HUES48 (cell line): ENCODE results near the gene AIF1L.
"Not testable (repeated sequence)": the region's sequence is repeated elsewhere in the genome, so short reads cannot be mapped to it uniquely, and the experiment has no call there.

Experiments
- H3K27ac ChIP-seq: one replicate; pipeline ENCODE4 v1.7.0; 2013; ENCODE audit warnings: low read depth, low read length, inconsistent platforms
- H3K27me3 ChIP-seq: 2 replicates; pipeline ENCODE4 v1.6.1; 2013; ENCODE audit warnings: mild to moderate bottlenecking, low read length; ENCODE audit not compliant: control insufficient read depth, insufficient read depth
- H3K36me3 ChIP-seq: 2 replicates; pipeline ENCODE4 v1.6.1; 2013; ENCODE audit warnings: low read length; ENCODE audit not compliant: control insufficient read depth, insufficient read depth
- H3K4me1 ChIP-seq: 2 replicates; pipeline ENCODE4 v1.6.1; 2013; ENCODE audit warnings: mild to moderate bottlenecking, low read length; ENCODE audit not compliant: control insufficient read depth, insufficient read depth
- H3K4me3 ChIP-seq: 2 replicates; pipeline ENCODE4 v1.5.1; 2013; ENCODE audit warnings: mild to moderate bottlenecking, low read depth, low read length
- H3K9ac ChIP-seq: 2 replicates; pipeline ENCODE4 v1.6.1; 2013; ENCODE audit warnings: mild to moderate bottlenecking, low read depth, low read length, moderate library complexity
- H3K9me3 ChIP-seq: 2 replicates; pipeline ENCODE4 v1.6.1; 2013; ENCODE audit warnings: low read length; ENCODE audit not compliant: control insufficient read depth, insufficient read depth

AIF1L gene

GRCh38 chr9:131092030-131092429 is 4.3 kb upstream of the AIF1L start:
- peaks cover 11% of the 10 kb centered on the region; the same call in 1 of the 2 replicates for H3K36me3 ChIP-seq
- no peak overlapping the region for H3K27ac ChIP-seq
- H3K9me3 ChIP-seq = no peaks in the 10 kb centered on the region

GRCh38 chr9:131092548-131093440 is 3.5 kb upstream of the AIF1L start:
- Histone ChIP-seq H3K4me1 (peaks cover 13% of the 10 kb centered on the region), H3K4me3 (no peak overlapping the region), H3K36me3 (peaks cover 11% of the 10 kb centered on the region; the same call in 1 of the 2 replicates), H3K9ac (no peak overlapping the region), H3K9me3 (no peaks in the 10 kb centered on the region), H3K27me3 (0 out of 2 replicates have a peak, but pooled peaks cover 6% of the 10 kb centered on the region), H3K27ac (no peak overlapping the region)

More at GRCh38 chr9:131092030-131092429, 4.3 kb upstream of the AIF1L start:
- peaks cover 6% of the 10 kb centered on the region for H3K4me1 ChIP-seq
- 0 out of 2 replicates have a peak, but pooled peaks cover 6% of the 10 kb centered on the region for H3K27me3 ChIP-seq
- no peak overlapping the region for H3K9ac ChIP-seq
- no peak overlapping the region for H3K4me3 ChIP-seq

- Histone ChIP-seq H3K9ac (no peak overlapping the region), H3K36me3 (peaks cover 10% of the 10 kb centered on the region), H3K9me3 (no peaks in the 10 kb centered on the region), H3K4me3 (no peak overlapping the region), H3K27me3 (0 out of 2 replicates have a peak, but pooled peaks cover 6% of the 10 kb centered on the region), H3K4me1 (peaks cover 23% of the 10 kb centered on the region), H3K27ac (no peak overlapping the region)
Measured at GRCh38 chr9:131094015-131094414, 2.3 kb upstream of the AIF1L start.

DNA sequence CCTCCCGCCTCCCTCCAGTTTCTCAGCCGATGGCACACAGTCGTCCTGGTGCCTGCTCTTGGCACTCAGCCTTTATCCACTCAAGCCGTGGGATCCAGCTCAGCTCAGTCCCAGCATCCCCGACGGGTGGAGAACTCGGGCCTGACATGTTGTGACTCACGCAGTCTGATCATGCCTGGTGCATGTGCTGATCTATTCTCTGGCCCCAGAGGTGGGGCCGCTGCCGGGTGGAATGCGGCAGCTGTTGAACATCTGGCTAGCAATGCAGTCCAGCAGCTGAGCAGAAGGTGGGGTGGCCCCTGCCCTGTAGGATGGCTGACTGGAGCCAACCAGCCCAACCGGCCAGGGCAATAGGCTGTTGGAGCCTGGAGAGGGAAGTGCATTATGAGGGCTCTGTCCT is 1.7 kb upstream of the AIF1L start:
- no peak overlapping the region for H3K4me3 ChIP-seq
- no peak overlapping the region for H3K27ac ChIP-seq
- H3K9ac ChIP-seq = no peak overlapping the region
- peaks cover 14% of the 10 kb centered on the region for H3K36me3 ChIP-seq
- 0 out of 2 replicates have a peak, but pooled peaks cover 6% of the 10 kb centered on the region for H3K27me3 ChIP-seq
- no peaks in the 10 kb centered on the region for H3K9me3 ChIP-seq
- peaks cover 24% of the 10 kb centered on the region for H3K4me1 ChIP-seq

GRCh38 chr9:131095666-131096268 is 564 bp upstream of the AIF1L start:
- Histone ChIP-seq H3K36me3 (peaks cover 18% of the 10 kb centered on the region), H3K27ac (peak overlapping the region; percentile 47), H3K4me3 (peak overlapping the region; percentile 94), H3K4me1 (peaks cover 30% of the 10 kb centered on the region), H3K9me3 (no peaks in the 10 kb centered on the region), H3K9ac (no peak overlapping the region), H3K27me3 (0 out of 2 replicates have a peak, but pooled peaks cover 6% of the 10 kb centered on the region)

- peak overlapping the region; percentile 93; the same call in 1 of the 2 replicates for H3K9ac ChIP-seq
- H3K9me3 ChIP-seq = no peaks in the 10 kb centered on the region
- 0 out of 2 replicates have a peak, but pooled peaks cover 6% of the 10 kb centered on the region for H3K27me3 ChIP-seq
- H3K36me3 ChIP-seq = peaks cover 18% of the 10 kb centered on the region
- peak overlapping the region; percentile 84 for H3K27ac ChIP-seq
- peak overlapping the region; percentile 94 for H3K4me3 ChIP-seq
- H3K4me1 ChIP-seq = peaks cover 30% of the 10 kb centered on the region
Measured at GRCh38 chr9:131097126-131097947, 1.0 kb downstream of the AIF1L start.

GRCh38 chr9:131097948-131098278 is 1.6 kb downstream of the AIF1L start:
- Histone ChIP-seq H3K9me3 (no peaks in the 10 kb centered on the region), H3K9ac (no peak overlapping the region), H3K27ac (no peak overlapping the region), H3K4me3 (no peak overlapping the region), H3K27me3 (0 out of 2 replicates have a peak, but pooled peaks cover 6% of the 10 kb centered on the region), H3K36me3 (peaks cover 19% of the 10 kb centered on the region), H3K4me1 (peaks cover 30% of the 10 kb centered on the region)

- peaks cover 32% of the 10 kb centered on the region for H3K4me1 ChIP-seq
- no peak overlapping the region for H3K4me3 ChIP-seq
- peaks cover 22% of the 10 kb centered on the region for H3K36me3 ChIP-seq
- H3K27ac ChIP-seq = no peak overlapping the region
- no peak overlapping the region for H3K9ac ChIP-seq
- no peaks in the 10 kb centered on the region for H3K9me3 ChIP-seq
- 0 out of 2 replicates have a peak, but pooled peaks cover 6% of the 10 kb centered on the region for H3K27me3 ChIP-seq
Measured at GRCh38 chr9:131098391-131099101, 2.2 kb downstream of the AIF1L start.

DNA sequence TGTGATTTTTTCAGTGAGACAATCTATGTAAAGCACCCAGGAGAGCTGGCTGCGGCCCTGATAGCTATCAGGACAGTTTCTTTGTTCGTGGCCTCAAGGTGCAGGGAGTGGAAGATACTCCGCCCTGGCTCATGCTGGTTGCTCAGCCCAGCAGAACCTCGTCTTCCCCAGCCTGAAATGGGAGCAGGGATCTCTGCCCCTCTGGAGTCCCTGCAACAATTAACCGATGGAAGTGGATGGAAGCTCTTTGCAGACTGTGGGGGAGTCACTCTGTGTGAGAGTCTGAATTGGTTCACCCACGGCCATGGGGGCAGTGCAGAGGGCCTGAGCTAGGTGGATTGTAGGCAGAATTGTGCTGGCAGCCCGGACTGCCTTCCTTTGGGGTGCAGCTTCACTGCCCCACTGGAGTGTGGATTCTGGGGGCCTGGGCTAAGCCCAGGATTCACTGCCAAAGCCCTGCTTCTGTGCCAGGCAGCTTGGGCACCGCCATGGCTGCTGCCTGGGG is 2.8 kb downstream of the AIF1L start:
- peaks cover 22% of the 10 kb centered on the region for H3K36me3 ChIP-seq
- 0 out of 2 replicates have a peak, but pooled peaks cover 6% of the 10 kb centered on the region for H3K27me3 ChIP-seq
- H3K27ac ChIP-seq = no peak overlapping the region
- no peak overlapping the region for H3K4me3 ChIP-seq
- H3K4me1 ChIP-seq = peaks cover 38% of the 10 kb centered on the region
- H3K9ac ChIP-seq = no peak overlapping the region
- no peaks in the 10 kb centered on the region for H3K9me3 ChIP-seq

DNA sequence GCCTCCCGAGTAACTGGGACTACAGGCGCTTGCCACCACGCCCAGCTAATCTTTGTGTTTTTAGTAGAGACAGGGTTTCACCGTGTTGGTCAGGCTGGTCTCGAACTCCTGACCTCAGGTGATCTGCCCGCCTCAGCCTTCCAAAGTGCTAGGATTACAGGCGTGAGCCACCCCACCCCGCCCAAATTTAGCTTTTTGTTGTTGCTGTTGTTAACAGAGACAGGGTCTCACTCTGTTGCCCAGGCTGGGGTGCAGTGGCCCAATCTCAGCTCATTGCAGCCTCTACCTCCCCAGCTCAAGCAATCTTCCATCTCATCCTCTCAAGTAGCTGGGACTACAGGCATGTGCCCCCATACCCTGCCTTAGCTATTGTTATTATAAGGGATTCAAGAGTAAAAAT is 3.5 kb downstream of the AIF1L start:
- H3K9me3 ChIP-seq, H3K4me3 ChIP-seq, H3K27me3 ChIP-seq, H3K27ac ChIP-seq: not testable (repeated sequence)
- Histone ChIP-seq H3K36me3 (peaks cover 22% of the 10 kb centered on the region), H3K9ac (peak overlapping the region; percentile 57; the same call in 1 of the 2 replicates), H3K4me1 (peaks cover 40% of the 10 kb centered on the region)
